ENCODE data around the gene ASB15.

ASB15 gene

DNA sequence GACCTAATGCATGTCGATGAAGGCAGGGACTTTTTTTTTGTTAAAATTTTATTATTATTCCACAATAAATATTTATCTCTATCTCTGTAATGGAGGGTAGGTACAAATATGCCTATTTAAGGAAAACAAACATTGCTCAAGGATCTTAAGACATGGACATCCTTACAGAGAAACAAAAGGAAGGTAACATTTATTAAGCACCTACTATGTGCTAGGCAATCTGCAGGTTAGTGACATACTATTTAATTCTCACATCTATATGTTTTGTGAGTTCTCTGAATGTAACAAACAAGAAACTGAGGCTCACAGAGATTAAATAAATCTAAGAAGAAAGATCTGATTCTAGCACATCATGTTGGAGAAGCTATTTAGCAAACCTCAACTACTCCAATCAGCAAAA, 86.1 kb downstream of the ASB15 start:
- no peak for DNase-seq (ENCODE audit: low spot score in 2 of 2)
- no peak overlapping the region for H3K27ac Mint-ChIP-seq
- H3K36me3 Mint-ChIP-seq = peaks cover 89% of the 10 kb centered on the region
- H3K4me1 Mint-ChIP-seq = no peaks in the 10 kb centered on the region
- no peak overlapping the region for H3K4me3 Mint-ChIP-seq
- ATAC-seq = no peak
- no peaks in the 10 kb centered on the region for H3K9me3 Mint-ChIP-seq
